Measurements from ENCODE around the gene AMPH. TPM values are rescaled to one million over a fixed set of nuclear protein-coding genes. Genes with fewer than 3 reads are reported as not detected.

AMPH gene
- polyA plus RNA-seq, 1 donor (not counting 4 experiments of a cell fraction or from before 2014, with no cell fraction given) = not detected

GRCh38 chr7:38669965-38670520 lies 38.9 kb upstream of the AMPH start:
- no peaks in the 10 kb centered on the region for H4K20me1 ChIP-seq (ENCODE audit: control insufficient read depth, extremely low read depth, insufficient read depth, low read length)
- H3K27ac ChIP-seq (ENCODE audit: control insufficient read depth, insufficient read depth, low read length) = no peak overlapping the region
- FAIRE-seq = no peak
- no peak overlapping the region for H3K4me2 ChIP-seq (ENCODE audit: control insufficient read depth, extremely low read depth, insufficient read depth, low read depth, low read length)
- TF ChIP-seq CTCF (optimal IDR thresholded peaks at IDR 0.05 in 1 of 3, IDR thresholded peaks at IDR 0.05 in 1 of 3, conservative IDR thresholded peaks at IDR 0.05 in 1 of 3; ENCODE audit: extremely low read depth in 1 of 3, insufficient read depth in 2 of 3, low read length in 3 of 3) (no peak), EZH2 (IDR thresholded peaks at IDR 0.05; ENCODE audit: low read length) (no peak)
- no peaks in the 10 kb centered on the region for H3K79me2 ChIP-seq (ENCODE audit: control insufficient read depth, insufficient read depth, low read length)
- dilution Hi-C loops (cut with MboI; ENCODE audit: extremely low pct_ligation_motif_present, low sequenced_read_pairs) = no loop called here
- no peaks in the 10 kb centered on the region for H3K27me3 ChIP-seq (ENCODE audit: control insufficient read depth, extremely low read depth, insufficient read depth, low read length)
- H2AFZ ChIP-seq (ENCODE audit: control insufficient read depth, low read length) = no peak overlapping the region
- no peaks in the 10 kb centered on the region for H3K36me3 ChIP-seq (ENCODE audit: control insufficient read depth in 2 of 2, extremely low read depth in 1 of 2, insufficient read depth in 2 of 2, low read length in 2 of 2)
- H3K4me1 ChIP-seq (ENCODE audit: control insufficient read depth, extremely low read depth, insufficient read depth, low read length) = no peaks in the 10 kb centered on the region
- no peak for DNase-seq (ENCODE audit: low read depth, low spot score)
- no peak overlapping the region for H3K4me3 ChIP-seq (ENCODE audit: control insufficient read depth in 2 of 3, extremely low read depth in 1 of 3, insufficient read depth in 2 of 3, low read depth in 1 of 3, low read length in 3 of 3)
- H3K9ac ChIP-seq (ENCODE audit: control insufficient read depth, extremely low read depth, insufficient read depth, low read length) = no peak overlapping the region
- H3K9me3 ChIP-seq (ENCODE audit: control insufficient read depth, low read depth, low read length) = peaks cover 2% of the 10 kb centered on the region
- H3K9me1 ChIP-seq (ENCODE audit: control insufficient read depth, extremely low read depth, insufficient read depth, low read length) = no peaks in the 10 kb centered on the region

- TF ChIP-seq CTCF (optimal IDR thresholded peaks at IDR 0.05 in 1 of 3, IDR thresholded peaks at IDR 0.05 in 1 of 3, conservative IDR thresholded peaks at IDR 0.05 in 1 of 3; ENCODE audit: extremely low read depth in 1 of 3, insufficient read depth in 2 of 3, low read length in 3 of 3) (no peak), EZH2 (IDR thresholded peaks at IDR 0.05; ENCODE audit: low read length) (no peak)
- Histone ChIP-seq H3K79me2 (ENCODE audit: control insufficient read depth, insufficient read depth, low read length) (no peaks in the 10 kb centered on the region), H3K27ac (ENCODE audit: control insufficient read depth, insufficient read depth, low read length) (no peak overlapping the region), H3K4me2 (ENCODE audit: control insufficient read depth, extremely low read depth, insufficient read depth, low read depth, low read length) (no peak overlapping the region), H3K4me1 (ENCODE audit: control insufficient read depth, extremely low read depth, insufficient read depth, low read length) (no peaks in the 10 kb centered on the region), H3K9ac (ENCODE audit: control insufficient read depth, extremely low read depth, insufficient read depth, low read length) (no peak overlapping the region), H3K27me3 (ENCODE audit: control insufficient read depth, extremely low read depth, insufficient read depth, low read length) (no peaks in the 10 kb centered on the region), H4K20me1 (ENCODE audit: control insufficient read depth, extremely low read depth, insufficient read depth, low read length) (no peaks in the 10 kb centered on the region), H3K9me1 (ENCODE audit: control insufficient read depth, extremely low read depth, insufficient read depth, low read length) (no peaks in the 10 kb centered on the region), H2AFZ (ENCODE audit: control insufficient read depth, low read length) (no peak overlapping the region), H3K36me3 (ENCODE audit: control insufficient read depth in 2 of 2, extremely low read depth in 1 of 2, insufficient read depth in 2 of 2, low read length in 2 of 2) (no peaks in the 10 kb centered on the region), H3K4me3 (ENCODE audit: control insufficient read depth in 2 of 3, extremely low read depth in 1 of 3, insufficient read depth in 2 of 3, low read depth in 1 of 3, low read length in 3 of 3) (no peak overlapping the region), H3K9me3 (ENCODE audit: control insufficient read depth, low read depth, low read length) (no peaks in the 10 kb centered on the region)
- DNase-seq (ENCODE audit: low read depth, low spot score) = no peak
- no peak for FAIRE-seq
- dilution Hi-C loops (cut with MboI; ENCODE audit: extremely low pct_ligation_motif_present, low sequenced_read_pairs) = no loop called here
These were observed 33.8 kb upstream of the AMPH start for GRCh38 chr7:38664972-38665371.
